AG04450 (cell line): ENCODE results near the gene TTC28. TPM values are rescaled to one million over a fixed set of nuclear protein-coding genes. Genes with fewer than 3 reads are reported as not detected.

Experiments
- CTCF ChIA-PET: fragments of 300-600, 350-600 bp; formaldehyde crosslinking; extraction: SDS; loops from one replicate; lab custom pipeline; 2022; ENCODE audit warnings: antibody characterized with exemption, inconsistent platforms; lab: Charles Lee
- POLR2A ChIA-PET: fragments of 350-600 bp; formaldehyde crosslinking; extraction: SDS; loops from one replicate; lab custom pipeline; 2021; ENCODE audit warnings: antibody characterized with exemption, inconsistent platforms; lab: Yijun Ruan, JAX
- DNase-seq: peaks from one replicate; pipeline ENCODE4 v3.0.0-alpha.2; 2011; ENCODE audit warnings: low read depth, low spot score
- H3K27ac ChIP-seq: one replicate; pipeline ENCODE4 v1.5.1; 2012; ENCODE audit warnings: low read depth, low read length, control low read depth
- H3K27me3 ChIP-seq: one replicate; pipeline ENCODE4 v1.6.0; 2012; ENCODE audit warnings: low read length; ENCODE audit not compliant: control insufficient read depth, insufficient read depth
- H3K4me3 ChIP-seq: 2 replicates; pipeline ENCODE4 v1.5.1; 2011; ENCODE audit warnings: mild to moderate bottlenecking, low read depth, low read length, control low read depth
- H3K9me3 ChIP-seq: 2 replicates; pipeline ENCODE4 v1.5.1; 2012; ENCODE audit warnings: low read length; ENCODE audit not compliant: control insufficient read depth, insufficient read depth
- CTCF ChIP-seq: IDR thresholded peaks from 2 replicates; pipeline ENCODE4 v1.5.1; 2011; ENCODE audit warnings: low read depth, low read length, control low read depth, inconsistent platforms
- polyA plus RNA-seq: library from polyadenylated mRNA; depleted of rRNA; stranded (reverse); fragments of >200 nt; gene quantifications from 2 replicates; pipeline ENCODE4 v1.2.3, GENCODE V29; 2011

The TTC28 gene
- polyA plus RNA-seq, 1 experiment: 11.2 TPM

- Histone ChIP-seq H3K9me3 (no peaks in the 10 kb centered on the region), H3K4me3 (no peak overlapping the region), H3K27me3 (no peaks in the 10 kb centered on the region), H3K27ac (no peak overlapping the region)
- POLR2A ChIA-PET: no interaction called here
- no peak for DNase-seq
- no peak for TF ChIP-seq CTCF
- CTCF ChIA-PET: interaction anchor here (0.6 kb wide), 1 partner anchor 162 kb away, joined by 3 read pairs; no protein-coding TSS in a partner anchor
Observed at GRCh38 chr22:28223826-28224225, 455.8 kb downstream of the TTC28 start.

GRCh38 chr22:28222976-28223745 lies 456.5 kb downstream of the TTC28 start:
- no peak overlapping the region for H3K4me3 ChIP-seq
- ChIA-PET POLR2A (no interaction called here), CTCF (interaction anchor here (0.6 kb wide), 1 partner anchor 204 kb away, joined by 3 read pairs; no protein-coding TSS in a partner anchor)
- no peak for TF ChIP-seq CTCF
- DNase-seq: no peak
- H3K27ac ChIP-seq: no peak overlapping the region
- no peaks in the 10 kb centered on the region for H3K9me3 ChIP-seq
- H3K27me3 ChIP-seq: no peaks in the 10 kb centered on the region

- Histone ChIP-seq H3K9me3 (no peaks in the 10 kb centered on the region), H3K4me3 (no peak overlapping the region), H3K27ac (no peak overlapping the region), H3K27me3 (no peaks in the 10 kb centered on the region)
- no peak for TF ChIP-seq CTCF
- POLR2A ChIA-PET: no interaction called here
- CTCF ChIA-PET: interaction anchor here (0.6 kb wide), 1 partner anchor 204 kb away, joined by 3 read pairs; no protein-coding TSS in a partner anchor
- no peak for DNase-seq
Observed at GRCh38 chr22:28222571-28222970, 457.1 kb downstream of the TTC28 start.

- Histone ChIP-seq H3K27ac (no peak overlapping the region), H3K9me3 (no peaks in the 10 kb centered on the region), H3K4me3 (no peak overlapping the region), H3K27me3 (no peaks in the 10 kb centered on the region)
- TF ChIP-seq CTCF: no peak
- DNase-seq: no peak
- ChIA-PET CTCF (no interaction called here), POLR2A (no interaction called here)
Observed at GRCh38 chr22:28222052-28222451, 457.6 kb downstream of the TTC28 start.

- no peaks in the 10 kb centered on the region for H3K27me3 ChIP-seq
- POLR2A ChIA-PET: no interaction called here
- TF ChIP-seq CTCF: no peak
- no peak overlapping the region for H3K27ac ChIP-seq
- no peak overlapping the region for H3K4me3 ChIP-seq
- H3K9me3 ChIP-seq: no peaks in the 10 kb centered on the region
- CTCF ChIA-PET: interaction anchor here (0.6 to 1.0 kb wide), 3 partner anchors 10 to 23 kb away, joined by 3 read pairs; no protein-coding TSS in a partner anchor
- DNase-seq: no peak
Observed at GRCh38 chr22:28220626-28221363, 458.8 kb downstream of the TTC28 start.
